Measurements from ENCODE around the gene ADCY2. TPM values are rescaled to one million over a fixed set of nuclear protein-coding genes. Genes with fewer than 3 reads are reported as not detected.

Gene ADCY2
- total and polyA plus RNA-seq, 8 donors = 0.29 to 7.5 (median 1.1) TPM

DNA sequence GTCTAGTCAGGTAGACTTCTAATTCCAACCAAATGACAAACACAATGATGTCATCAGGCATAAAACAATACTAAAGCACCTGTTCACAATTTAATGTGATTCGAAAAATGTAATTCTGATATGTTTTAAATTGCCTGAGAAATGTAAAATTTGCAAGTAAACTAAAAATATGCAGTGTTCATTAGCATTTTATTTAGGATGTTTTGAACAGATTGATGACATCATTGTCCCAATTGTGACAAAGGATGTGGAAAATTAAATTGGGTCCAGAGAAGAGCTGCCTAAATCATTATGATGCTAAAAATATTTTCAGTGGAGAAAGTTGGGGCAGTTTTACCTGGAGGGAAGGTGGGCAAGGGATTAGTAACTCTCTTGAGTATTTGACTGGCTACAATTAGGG is 368.5 kb downstream of the ADCY2 start:
- Histone ChIP-seq H3K9me3 (no peaks in the 10 kb centered on the region), H3K4me3 (no peak overlapping the region), H3K4me1 (peaks cover 0 to 6% (median 0%) of the 10 kb centered on the region in 4 donors), H3K27me3 (peaks cover 0 to 3% (median 0%) of the 10 kb centered on the region in 3 donors), H3K27ac (no peak overlapping the region), H3K36me3 (no peaks in the 10 kb centered on the region)
- no peak for DNase-seq
- WGBS, 5 donors = 74 to 92% (median 79%) methylated on average over 1 of the region's 1 CpG
- TF ChIP-seq, protein P1, sequence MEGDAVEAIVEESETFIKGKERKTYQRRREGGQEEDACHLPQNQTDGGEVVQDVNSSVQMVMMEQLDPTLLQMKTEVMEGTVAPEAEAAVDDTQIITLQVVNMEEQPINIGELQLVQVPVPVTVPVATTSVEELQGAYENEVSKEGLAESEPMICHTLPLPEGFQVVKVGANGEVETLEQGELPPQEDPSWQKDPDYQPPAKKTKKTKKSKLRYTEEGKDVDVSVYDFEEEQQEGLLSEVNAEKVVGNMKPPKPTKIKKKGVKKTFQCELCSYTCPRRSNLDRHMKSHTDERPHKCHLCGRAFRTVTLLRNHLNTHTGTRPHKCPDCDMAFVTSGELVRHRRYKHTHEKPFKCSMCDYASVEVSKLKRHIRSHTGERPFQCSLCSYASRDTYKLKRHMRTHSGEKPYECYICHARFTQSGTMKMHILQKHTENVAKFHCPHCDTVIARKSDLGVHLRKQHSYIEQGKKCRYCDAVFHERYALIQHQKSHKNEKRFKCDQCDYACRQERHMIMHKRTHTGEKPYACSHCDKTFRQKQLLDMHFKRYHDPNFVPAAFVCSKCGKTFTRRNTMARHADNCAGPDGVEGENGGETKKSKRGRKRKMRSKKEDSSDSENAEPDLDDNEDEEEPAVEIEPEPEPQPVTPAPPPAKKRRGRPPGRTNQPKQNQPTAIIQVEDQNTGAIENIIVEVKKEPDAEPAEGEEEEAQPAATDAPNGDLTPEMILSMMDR (IDR thresholded peaks at IDR 0.05) = no peak
- no peak for TF ChIP-seq EP300 (IDR thresholded peaks at IDR 0.05)
- no peak for TF ChIP-seq POLR2A (IDR thresholded peaks at IDR 0.05)
- no peak for TF ChIP-seq POLR2AphosphoS5 (IDR thresholded peaks at IDR 0.05)
- intact Hi-C loops (cut with DNase I; ENCODE audit: low total_unique reads) = no loop called here

DNA sequence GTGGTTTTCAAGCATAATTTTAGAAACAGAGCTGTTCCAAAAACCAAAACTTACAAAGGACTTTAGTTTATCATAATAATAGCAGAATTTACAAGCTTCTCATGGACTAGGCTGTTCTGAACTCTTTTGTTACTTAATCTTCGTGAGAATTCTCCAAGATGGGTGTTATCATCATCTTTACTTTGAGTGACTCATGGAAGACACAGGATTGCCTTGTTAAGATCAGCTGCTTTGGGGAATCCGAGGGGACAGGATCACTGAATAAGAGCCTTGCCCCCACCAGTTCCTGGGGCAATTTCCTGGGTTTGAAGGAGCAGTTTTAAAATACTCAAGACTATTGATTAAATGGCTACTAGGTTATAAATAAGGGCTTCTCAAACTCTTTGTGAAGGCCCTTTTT is 374.5 kb downstream of the ADCY2 start:
- Histone ChIP-seq H3K9me3 (no peaks in the 10 kb centered on the region), H3K4me3 (no peak overlapping the region), H3K4me1 (peaks cover 0 to 6% (median 0%) of the 10 kb centered on the region in 4 donors), H3K27me3 (no peaks in the 10 kb centered on the region), H3K36me3 (no peaks in the 10 kb centered on the region), H3K27ac (no peak overlapping the region)
- DNase-seq = no peak
- intact Hi-C loops (cut with DNase I; ENCODE audit: low total_unique reads) = no loop called here
- TF ChIP-seq POLR2AphosphoS5 (IDR thresholded peaks at IDR 0.05) (no peak), EP300 (IDR thresholded peaks at IDR 0.05) (no peak), POLR2A (IDR thresholded peaks at IDR 0.05) (no peak)
- TF ChIP-seq, protein P1 (IDR thresholded peaks at IDR 0.05) = no peak
- 70 to 82% (median 71%) methylated on average over 2 of the region's 2 CpGs for WGBS, 5 donors

DNA sequence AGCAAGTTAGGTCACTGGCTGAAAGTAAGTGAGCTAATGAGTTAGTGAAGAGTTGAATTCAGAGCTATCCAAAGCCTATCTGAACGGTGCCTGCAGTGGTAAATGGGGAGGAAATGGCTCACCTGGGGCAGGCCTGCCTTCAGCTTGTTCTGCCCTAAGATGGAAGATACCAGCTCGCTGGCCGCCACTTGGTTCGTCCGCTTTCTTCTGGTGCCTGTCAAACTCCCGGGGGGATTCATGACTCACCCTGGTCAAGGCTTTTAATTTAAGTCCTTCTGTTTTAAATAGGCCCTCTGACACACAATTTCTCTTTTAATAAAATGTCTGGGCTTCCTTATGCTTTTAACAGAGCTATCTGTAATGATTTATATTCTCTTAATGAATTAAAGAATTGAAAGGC is 376.2 kb downstream of the ADCY2 start:
- 78 to 90% (median 88%) methylated on average over 6 of the region's 6 CpGs for WGBS, 5 donors

DNA sequence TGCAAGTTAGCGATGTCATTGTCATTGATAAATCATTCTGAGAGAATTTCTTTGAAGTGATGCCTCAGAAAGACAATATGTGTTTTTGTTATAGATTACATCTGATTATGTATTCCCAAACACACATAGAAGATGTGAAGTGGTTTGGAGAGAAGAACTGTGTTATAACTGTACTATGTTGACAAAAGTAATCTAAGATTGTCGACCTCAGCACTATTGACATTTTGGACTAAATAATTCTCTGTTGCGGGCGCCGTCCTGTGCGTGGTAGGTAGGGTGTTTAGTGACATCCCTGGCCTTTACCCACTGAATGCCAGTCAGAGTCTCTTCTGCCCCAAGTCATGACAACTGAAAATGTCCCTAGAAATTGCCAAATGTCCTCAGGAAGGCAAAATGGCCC is 377.2 kb downstream of the ADCY2 start:
- TF ChIP-seq EP300 (IDR thresholded peaks at IDR 0.05) (no peak), POLR2A (IDR thresholded peaks at IDR 0.05) (no peak), POLR2AphosphoS5 (IDR thresholded peaks at IDR 0.05) (no peak)
- TF ChIP-seq, protein P1 (IDR thresholded peaks at IDR 0.05) = no peak
- no peaks in the 10 kb centered on the region for H3K27me3 ChIP-seq
- H3K4me1 ChIP-seq = no peaks in the 10 kb centered on the region
- no peak overlapping the region for H3K4me3 ChIP-seq
- no peak overlapping the region for H3K27ac ChIP-seq
- 80 to 88% (median 82%) methylated on average over 6 of the region's 6 CpGs for WGBS, 5 donors
- no peaks in the 10 kb centered on the region for H3K9me3 ChIP-seq
- DNase-seq = no peak
- intact Hi-C loops (cut with DNase I; ENCODE audit: low total_unique reads) = no loop called here
- no peaks in the 10 kb centered on the region for H3K36me3 ChIP-seq

More for the DNA sequence above, 376.2 kb downstream of the ADCY2 start:
- TF ChIP-seq EP300 (IDR thresholded peaks at IDR 0.05) = no peak
- TF ChIP-seq, protein P1 (IDR thresholded peaks at IDR 0.05) = no peak
- TF ChIP-seq POLR2AphosphoS5 (IDR thresholded peaks at IDR 0.05) = no peak
- TF ChIP-seq POLR2A (IDR thresholded peaks at IDR 0.05) = no peak
- DNase-seq = no peak
- no peaks in the 10 kb centered on the region for H3K4me1 ChIP-seq
- H3K36me3 ChIP-seq = no peaks in the 10 kb centered on the region
- H3K27me3 ChIP-seq = no peaks in the 10 kb centered on the region
- intact Hi-C loops (cut with DNase I; ENCODE audit: low total_unique reads) = no loop called here
- H3K9me3 ChIP-seq = no peaks in the 10 kb centered on the region
- H3K27ac ChIP-seq = no peak overlapping the region
- H3K4me3 ChIP-seq = no peak overlapping the region

Measured in stomach (tissue), 9 donors.